Stimulated activated CD4-positive, alpha-beta T cell treated with anti-CD3 and anti-CD28 coated beads, TNF-alpha, amount 100 ng/mL, for 4 hours (primary cell): ENCODE data around the gene CDC42EP2.

Experiments used
- DNase-seq, 3 experiments: peaks; one replicate each; pipeline ENCODE4 v3.0.0-alpha.2; 2020; ENCODE audit warnings: low read depth in 3 of 3

The CDC42EP2 gene

GRCh38 chr11:65356394-65356972 is 41.8 kb downstream of the CDC42EP2 start:
- no peak for DNase-seq

GRCh38 chr11:65357856-65358356 is 43.2 kb downstream of the CDC42EP2 start:
- DNase-seq: no peak

DNA sequence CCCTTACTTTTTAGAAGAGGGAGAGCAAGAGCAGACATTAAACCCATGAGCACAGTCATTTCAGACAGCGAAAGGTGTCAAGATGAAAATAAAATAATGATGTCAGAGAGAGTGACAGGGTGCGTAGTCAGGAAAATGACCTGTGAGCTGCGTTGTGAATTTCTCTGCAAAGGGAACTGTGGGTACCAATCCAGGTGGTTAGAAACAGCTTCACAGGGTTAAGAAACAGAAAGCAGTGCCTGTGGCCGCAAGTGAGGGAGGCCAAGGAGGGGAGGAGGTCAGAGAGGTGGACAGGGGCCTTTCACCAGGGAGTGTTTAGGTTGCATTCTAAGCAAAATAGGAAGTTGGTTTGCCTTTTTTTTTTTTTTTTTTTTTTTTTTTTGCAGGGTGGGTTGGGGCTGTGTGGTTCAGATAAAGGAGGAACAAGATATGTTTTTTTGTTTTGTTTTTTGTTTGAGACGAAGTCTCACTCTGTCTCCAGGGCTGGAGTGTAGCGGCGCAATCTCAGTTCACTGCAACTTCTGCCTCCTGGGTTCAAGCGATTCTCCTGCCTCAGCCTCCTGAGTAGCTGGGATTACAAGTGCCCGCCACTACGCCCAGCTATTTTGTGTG is 47.8 kb downstream of the CDC42EP2 start:
- DNase-seq: no peak

GRCh38 chr11:65362966-65363365 is 48.3 kb downstream of the CDC42EP2 start:
- DNase-seq: no peak

DNA sequence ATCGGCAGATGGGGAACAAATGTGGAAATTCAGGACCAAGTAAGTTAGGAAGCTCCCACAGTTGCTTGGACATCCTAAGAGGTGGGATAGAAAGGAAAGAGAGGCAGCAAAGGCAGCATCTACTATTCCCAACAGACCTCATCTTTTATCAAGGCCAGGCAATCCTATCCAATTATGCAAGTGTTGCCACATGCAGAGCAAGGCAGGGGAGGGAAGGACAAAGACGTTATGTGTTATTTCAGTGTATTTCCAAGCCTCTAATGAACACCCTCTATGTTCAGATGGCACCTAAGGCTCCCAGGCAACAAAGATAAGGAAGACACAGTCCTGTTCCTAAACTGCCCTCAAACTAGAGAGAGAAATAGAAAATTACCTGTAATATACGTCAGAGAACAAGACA is 49.1 kb downstream of the CDC42EP2 start:
- no peak for DNase-seq

GRCh38 chr11:65366340-65366773 is 51.7 kb downstream of the CDC42EP2 start:
- no peak for DNase-seq

DNA sequence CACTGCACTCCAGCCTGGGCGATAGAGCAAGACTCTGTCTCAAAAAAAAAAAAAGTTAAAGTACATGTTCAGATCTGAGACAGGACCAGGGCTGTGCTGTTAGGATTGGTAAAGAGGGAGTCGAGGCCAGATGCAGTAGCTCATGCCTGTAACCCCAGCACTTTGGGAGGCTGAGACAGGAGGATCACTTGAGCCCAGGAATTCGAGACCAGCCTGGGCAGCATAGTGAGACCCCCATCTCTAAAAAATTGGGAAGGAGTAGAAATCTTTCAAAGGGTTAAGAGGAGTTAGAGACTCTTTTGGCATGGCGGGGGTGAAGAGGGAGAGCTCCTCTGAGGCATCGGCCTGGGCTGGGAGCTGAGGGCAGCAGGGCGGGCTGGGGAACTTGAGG is 56.0 kb downstream of the CDC42EP2 start:
- no peak for DNase-seq
